Cardiac septum (tissue), 1 donor: ENCODE results near the gene KDSR. TPM values are rescaled to one million over a fixed set of nuclear protein-coding genes. Genes with fewer than 3 reads are reported as not detected.
"Not testable (repeated sequence)": the region's sequence is repeated elsewhere in the genome, so short reads cannot be mapped to it uniquely, and the experiment has no call there.

Source experiments
- DNase-seq: peaks from one replicate; pipeline ENCODE4 v3.0.0-alpha.2; 2020; ENCODE audit warnings: low spot score
- intact Hi-C: fragments of 100-400 bp; cut with DNase I; formaldehyde crosslinking; loops from one replicate; pipeline ENCODE4 v1.14.0; 2022
- total RNA-seq: library from RNA; stranded (reverse); fragmentation: NEBNext Ultra II Directional; extraction: Animal tissue kit (Norgen Biotek cat#: 25700); gene quantifications from one replicate; pipeline ENCODE4 v1.2.1, GENCODE V29; 2021
- donor health status: DM: no; HTN: no; CAD: no.

KDSR gene
- total RNA-seq, 1 donor from 2014 or later: 54.3 TPM

- intact Hi-C loops: no loop called here
- DNase-seq: no peak
Measured at GRCh38 chr18:63368611-63369010, 1.6 kb upstream of the KDSR start.

- intact Hi-C loops: loop anchor here (1.0 kb wide), 1 partner anchor 56 kb away; the partner anchor contains the start of gene VPS4B
- DNase-seq: peak; percentile 83
Measured at GRCh38 chr18:63366213-63367052, 573 bp downstream of the KDSR start.

GRCh38 chr18:63365876-63366212 is 1.2 kb downstream of the KDSR start:
- no peak for DNase-seq
- intact Hi-C loops: loop anchor here (1.0 kb wide), 1 partner anchor 56 kb away; the partner anchor contains the start of gene VPS4B

- DNase-seq: no peak
- intact Hi-C loops: no loop called here
Measured at GRCh38 chr18:63363951-63364350, 3.1 kb downstream of the KDSR start.

GRCh38 chr18:63363420-63363819 is 3.6 kb downstream of the KDSR start:
- intact Hi-C loops, DNase-seq: not testable (repeated sequence)

- DNase-seq: no peak
- intact Hi-C loops: no loop called here
Measured at GRCh38 chr18:63356272-63356896, 10.6 kb downstream of the KDSR start.

GRCh38 chr18:63350230-63350629 is 16.8 kb downstream of the KDSR start:
- DNase-seq: no peak
- intact Hi-C loops: no loop called here

GRCh38 chr18:63348508-63349136 is 18.4 kb downstream of the KDSR start:
- intact Hi-C loops: no loop called here

GRCh38 chr18:63346480-63347183 is 20.4 kb downstream of the KDSR start:
- intact Hi-C loops: no loop called here
- no peak for DNase-seq

More at GRCh38 chr18:63348508-63349136, 18.4 kb downstream of the KDSR start:
- DNase-seq: no peak

GRCh38 chr18:63346031-63346430 is 21.0 kb downstream of the KDSR start:
- DNase-seq: no peak
- intact Hi-C loops: no loop called here

GRCh38 chr18:63344918-63345317 is 22.1 kb downstream of the KDSR start:
- intact Hi-C loops: loop anchor here (1.0 kb wide), 1 partner anchor 94 kb away; no protein-coding TSS in a partner anchor

GRCh38 chr18:63344263-63344662 is 22.7 kb downstream of the KDSR start:
- intact Hi-C loops: no loop called here

More at GRCh38 chr18:63344918-63345317, 22.1 kb downstream of the KDSR start:
- DNase-seq: no peak

GRCh38 chr18:63342206-63342605 is 24.8 kb downstream of the KDSR start:
- no peak for DNase-seq
- intact Hi-C loops: no loop called here

More at GRCh38 chr18:63344263-63344662, 22.7 kb downstream of the KDSR start:
- no peak for DNase-seq

GRCh38 chr18:63339920-63340484 is 27.0 kb downstream of the KDSR start:
- intact Hi-C loops: no loop called here
- no peak for DNase-seq

- intact Hi-C loops: no loop called here
- DNase-seq: no peak
Measured at GRCh38 chr18:63336366-63337099, 30.5 kb downstream of the KDSR start.

GRCh38 chr18:63331105-63331504 is 35.9 kb downstream of the KDSR start:
- intact Hi-C loops: no loop called here
- no peak for DNase-seq

GRCh38 chr18:63329431-63330145 is 37.4 kb downstream of the KDSR start:
- intact Hi-C loops: no loop called here
- DNase-seq: no peak

GRCh38 chr18:63326011-63326410 is 41.0 kb downstream of the KDSR start:
- intact Hi-C loops: no loop called here

More at GRCh38 chr18:63326011-63326410, 41.0 kb downstream of the KDSR start:
- DNase-seq: no peak
